Tibial artery (tissue), 4 donors: ENCODE data around the gene SPTBN4.

ENCODE experiments used
- DNase-seq, 2 donors: peaks; one replicate each; pipeline ENCODE4 v3.0.0-alpha.2; 2019
- H3K27ac ChIP-seq, 2 donors: fragments of 200-600 bp; sonication (generic) in 1 of 2; 1 replicate in 1 of 2; 2 replicates in 1 of 2; pipeline ENCODE4 v1.5.1; 2018 to 2019; ENCODE audit warnings: mild to moderate bottlenecking in 1 of 2
- H3K27me3 ChIP-seq, 2 donors: fragments of 200-600 bp; sonication (generic) in 1 of 2; one replicate each; pipeline versions ENCODE4 v1.5.1 to v1.6.0; 2016 to 2019
- H3K36me3 ChIP-seq, 3 donors: fragments of 200-600 bp; sonication (generic) in 2 of 3; one replicate each; pipeline ENCODE4 v1.5.1; 2016 to 2019; ENCODE audit warnings: mild to moderate bottlenecking in 2 of 3
- H3K4me1 ChIP-seq, 4 donors: fragments of 200-600 bp; sonication (generic) in 2 of 4; 1 replicate in 3 of 4; 2 replicates in 1 of 4; pipeline ENCODE4 v1.5.1; 2016 to 2019
- H3K4me3 ChIP-seq, 2 donors: fragments of 200-600 bp; sonication (generic) in 1 of 2; 1 replicate in 1 of 2; 2 replicates in 1 of 2; pipeline ENCODE4 v1.5.1; 2018 to 2019; ENCODE audit warnings: mild to moderate bottlenecking in 2 of 2
- H3K9me3 ChIP-seq, 3 donors: fragments of 200-600 bp; sonication (generic) in 1 of 3; one replicate each; pipeline ENCODE4 v1.5.1; 2016 to 2019
- intact Hi-C: fragments of 100-400 bp; cut with DNase I; formaldehyde crosslinking; loops from one replicate; pipeline ENCODE4 v1.15.0; 2023; ENCODE audit warnings: low total_unique reads
- TF ChIP-seq, protein P1 (sequence below), 2 experiments: fragments of 200-600 bp in 1 of 2; fragments of 450-650 bp in 1 of 2; IDR thresholded peaks; one replicate each; pipeline ENCODE4 v1.5.1; 2017 to 2019; ENCODE audit warnings: antibody characterized with exemption in 2 of 2, mild to moderate bottlenecking in 1 of 2, moderate library complexity in 1 of 2

SPTBN4 gene

DNA sequence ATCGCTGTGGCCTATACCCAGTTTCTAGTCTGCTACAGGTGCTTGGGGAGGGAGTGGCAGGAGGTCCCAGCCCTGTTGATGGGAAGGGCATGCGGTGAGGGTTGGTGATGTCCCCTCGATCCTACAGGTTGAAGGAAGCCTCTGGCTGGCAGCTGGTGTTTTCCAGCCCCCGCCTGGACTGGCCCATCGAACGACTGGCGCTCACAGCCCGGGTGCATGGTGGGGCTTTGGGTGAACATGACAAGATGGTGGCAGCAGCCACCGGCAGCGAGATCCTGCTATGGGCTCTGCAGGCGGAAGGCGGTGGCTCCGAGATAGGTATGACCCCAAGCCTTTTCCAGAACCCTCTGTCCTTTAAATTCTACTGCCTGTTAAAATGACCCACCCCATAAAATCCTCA is 113.8 kb downstream of the SPTBN4 start:
- DNase-seq: no peak
- Histone ChIP-seq H3K36me3 (peaks cover 16 to 59% (median 41%) of the 10 kb centered on the region in 3 donors), H3K27me3 (no peaks in the 10 kb centered on the region), H3K4me1 (peaks cover 0 to 19% (median 11%) of the 10 kb centered on the region in 4 donors), H3K4me3 (no peak overlapping the region), H3K9me3 (no peaks in the 10 kb centered on the region), H3K27ac (no peak overlapping the region)
- TF ChIP-seq, protein P1, sequence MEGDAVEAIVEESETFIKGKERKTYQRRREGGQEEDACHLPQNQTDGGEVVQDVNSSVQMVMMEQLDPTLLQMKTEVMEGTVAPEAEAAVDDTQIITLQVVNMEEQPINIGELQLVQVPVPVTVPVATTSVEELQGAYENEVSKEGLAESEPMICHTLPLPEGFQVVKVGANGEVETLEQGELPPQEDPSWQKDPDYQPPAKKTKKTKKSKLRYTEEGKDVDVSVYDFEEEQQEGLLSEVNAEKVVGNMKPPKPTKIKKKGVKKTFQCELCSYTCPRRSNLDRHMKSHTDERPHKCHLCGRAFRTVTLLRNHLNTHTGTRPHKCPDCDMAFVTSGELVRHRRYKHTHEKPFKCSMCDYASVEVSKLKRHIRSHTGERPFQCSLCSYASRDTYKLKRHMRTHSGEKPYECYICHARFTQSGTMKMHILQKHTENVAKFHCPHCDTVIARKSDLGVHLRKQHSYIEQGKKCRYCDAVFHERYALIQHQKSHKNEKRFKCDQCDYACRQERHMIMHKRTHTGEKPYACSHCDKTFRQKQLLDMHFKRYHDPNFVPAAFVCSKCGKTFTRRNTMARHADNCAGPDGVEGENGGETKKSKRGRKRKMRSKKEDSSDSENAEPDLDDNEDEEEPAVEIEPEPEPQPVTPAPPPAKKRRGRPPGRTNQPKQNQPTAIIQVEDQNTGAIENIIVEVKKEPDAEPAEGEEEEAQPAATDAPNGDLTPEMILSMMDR (IDR thresholded peaks at IDR 0.05): no peak
- intact Hi-C loops: no loop called here

- no peaks in the 10 kb centered on the region for H3K9me3 ChIP-seq
- no peak overlapping the region for H3K4me3 ChIP-seq
- H3K27ac ChIP-seq: no peak overlapping the region
- peaks cover 0 to 14% (median 8%) of the 10 kb centered on the region in 4 donors for H3K4me1 ChIP-seq
- TF ChIP-seq, protein P1 (IDR thresholded peaks at IDR 0.05): no peak
- DNase-seq: no peak
- intact Hi-C loops: no loop called here
- H3K27me3 ChIP-seq: no peaks in the 10 kb centered on the region
- peaks cover 18 to 62% (median 45%) of the 10 kb centered on the region in 3 donors for H3K36me3 ChIP-seq
These were observed 114.7 kb downstream of the SPTBN4 start for GRCh38 chr19:40581531-40581930.

DNA sequence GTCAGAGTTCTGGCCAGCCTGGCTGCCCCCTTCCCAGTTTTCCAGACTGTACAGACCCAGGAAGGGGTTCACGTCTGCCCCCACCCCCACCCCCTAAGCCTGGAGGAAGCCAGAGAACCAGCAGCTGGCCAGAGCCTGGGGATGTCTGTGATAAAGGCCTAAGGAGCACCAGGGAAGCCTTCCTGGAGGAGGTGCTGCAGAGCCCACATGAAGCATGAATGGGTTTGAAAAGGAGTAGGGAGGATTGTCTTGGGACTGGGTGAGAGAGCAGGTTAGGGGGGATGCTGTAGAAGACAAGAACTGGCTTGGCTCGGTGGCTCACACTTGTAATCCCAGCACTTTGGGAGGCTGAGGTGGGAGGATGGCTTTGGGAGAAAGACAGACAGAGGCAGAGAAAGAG is 115.7 kb downstream of the SPTBN4 start:
- Histone ChIP-seq H3K27ac (no peak overlapping the region), H3K36me3 (peaks cover 27 to 72% (median 54%) of the 10 kb centered on the region in 3 donors), H3K9me3 (no peaks in the 10 kb centered on the region), H3K4me3 (no peak overlapping the region), H3K27me3 (no peaks in the 10 kb centered on the region), H3K4me1 (peaks cover 0 to 11% (median 7%) of the 10 kb centered on the region in 4 donors)
- TF ChIP-seq, protein P1 (IDR thresholded peaks at IDR 0.05): no peak
- intact Hi-C loops: no loop called here
- no peak for DNase-seq

DNA sequence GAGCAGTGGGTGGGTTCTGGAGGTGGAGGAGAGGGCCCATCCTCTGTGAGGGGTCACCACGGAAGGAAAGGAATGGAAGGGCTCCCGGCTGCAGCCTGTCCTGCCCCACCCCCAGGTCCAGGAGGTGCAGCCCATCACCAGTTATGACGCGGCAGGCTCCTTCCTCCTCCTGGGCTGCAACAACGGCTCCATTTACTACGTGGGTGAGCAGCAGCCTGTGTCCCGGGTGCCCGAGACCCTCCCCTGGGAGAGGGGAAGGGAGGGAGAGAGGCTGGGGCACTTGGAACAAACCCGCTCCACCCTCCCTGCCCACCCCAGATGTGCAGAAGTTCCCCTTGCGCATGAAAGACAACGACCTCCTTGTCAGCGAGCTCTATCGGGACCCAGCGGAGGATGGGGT is 116.5 kb downstream of the SPTBN4 start:
- DNase-seq: no peak
- TF ChIP-seq, protein P1 (IDR thresholded peaks at IDR 0.05): no peak
- H3K27me3 ChIP-seq: no peaks in the 10 kb centered on the region
- no peak overlapping the region for H3K27ac ChIP-seq
- intact Hi-C loops: no loop called here
- H3K9me3 ChIP-seq: no peaks in the 10 kb centered on the region
- no peak overlapping the region for H3K4me3 ChIP-seq
- H3K36me3 ChIP-seq: peaks cover 28 to 80% (median 54%) of the 10 kb centered on the region in 3 donors
- H3K4me1 ChIP-seq: peaks cover 0 to 3% (median 2%) of the 10 kb centered on the region in 4 donors

- intact Hi-C loops: no loop called here
- Histone ChIP-seq H3K36me3 (peaks cover 28 to 87% (median 54%) of the 10 kb centered on the region in 3 donors), H3K27ac (no peak overlapping the region), H3K9me3 (no peaks in the 10 kb centered on the region), H3K4me1 (no peaks in the 10 kb centered on the region), H3K4me3 (no peak overlapping the region), H3K27me3 (no peaks in the 10 kb centered on the region)
- TF ChIP-seq, protein P1 (IDR thresholded peaks at IDR 0.05): no peak
- DNase-seq: no peak
These were observed 117.2 kb downstream of the SPTBN4 start for GRCh38 chr19:40584007-40584406.
